HG03066 (cell line): ENCODE results near the gene ADIRF.

Experiments
- ATAC-seq: cut with Tn5 transposase; IDR thresholded peaks from one replicate; pipeline ENCODE4 v1.9.1; 2021; ENCODE audit warnings: low read depth; ENCODE audit not compliant: unreplicated experiment

ADIRF gene

DNA sequence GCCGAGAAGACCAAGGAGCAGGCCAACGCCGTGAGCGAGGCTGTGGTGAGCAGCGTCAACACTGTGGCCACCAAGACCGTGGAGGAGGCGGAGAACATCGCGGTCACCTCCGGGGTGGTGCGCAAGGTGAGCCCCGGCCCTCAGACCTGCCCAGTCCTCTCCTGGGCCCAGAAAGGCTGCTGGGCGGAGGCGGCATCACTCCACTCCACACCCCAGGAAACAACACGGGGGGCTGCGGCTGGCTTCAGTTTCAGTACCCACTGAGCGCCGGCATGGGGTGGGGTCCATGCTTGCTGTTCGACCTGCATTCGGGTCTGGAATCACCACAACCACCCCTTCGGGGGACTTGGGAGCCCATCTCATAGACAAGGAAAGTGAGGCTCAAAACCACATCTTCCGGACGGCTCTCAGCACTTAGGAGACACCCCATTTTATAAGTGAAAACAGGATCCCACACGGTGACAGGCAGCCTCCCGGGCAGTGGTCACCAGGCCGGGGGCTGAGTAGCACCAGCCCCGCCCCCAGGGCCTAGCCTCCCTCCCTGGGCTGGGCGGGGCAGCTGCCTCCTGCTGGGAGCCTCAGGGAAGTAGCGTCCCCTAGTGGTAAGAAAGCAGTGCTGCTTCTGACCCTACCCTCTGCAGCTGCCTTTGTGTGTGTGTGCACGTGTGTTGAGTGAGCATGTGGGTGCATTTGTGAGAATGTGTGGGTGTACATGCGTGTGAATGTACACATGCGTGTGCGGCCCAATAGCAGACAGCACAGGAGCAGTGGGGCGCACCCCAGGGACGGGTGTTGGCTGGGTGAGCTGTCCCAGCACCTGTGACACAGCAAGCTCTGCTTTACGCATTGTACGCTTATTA is 8.0 kb upstream of the ADIRF start:
- peak; percentile 63 for ATAC-seq

DNA sequence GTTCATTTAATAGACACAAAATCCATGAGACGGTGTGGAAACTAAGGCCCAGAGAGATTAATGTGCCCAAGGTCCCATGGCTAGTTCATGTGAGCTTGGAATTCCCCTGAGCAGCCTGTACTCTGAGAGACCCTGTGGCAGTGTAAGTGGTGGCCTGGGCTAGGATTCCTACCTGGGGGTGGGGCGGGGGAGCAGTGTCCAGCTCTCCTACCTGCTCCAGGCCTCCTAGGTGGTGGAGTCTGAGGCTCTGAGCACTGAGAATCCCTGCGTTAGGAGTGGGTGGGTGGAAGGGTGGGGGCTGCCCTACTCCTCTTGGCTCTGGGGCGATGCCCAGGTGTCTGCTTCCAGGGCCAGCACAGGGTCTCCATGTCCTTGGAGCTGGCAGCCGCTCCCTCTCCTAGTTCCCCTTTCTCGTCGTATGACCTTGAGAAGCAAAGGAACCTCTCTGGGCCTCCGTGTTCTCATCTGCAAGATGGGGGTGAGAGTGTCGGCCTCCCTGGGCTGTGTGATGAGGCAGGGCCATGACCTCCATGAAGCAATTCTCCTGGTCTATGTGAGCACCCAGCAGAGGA is 7.3 kb upstream of the ADIRF start:
- ATAC-seq: no peak

DNA sequence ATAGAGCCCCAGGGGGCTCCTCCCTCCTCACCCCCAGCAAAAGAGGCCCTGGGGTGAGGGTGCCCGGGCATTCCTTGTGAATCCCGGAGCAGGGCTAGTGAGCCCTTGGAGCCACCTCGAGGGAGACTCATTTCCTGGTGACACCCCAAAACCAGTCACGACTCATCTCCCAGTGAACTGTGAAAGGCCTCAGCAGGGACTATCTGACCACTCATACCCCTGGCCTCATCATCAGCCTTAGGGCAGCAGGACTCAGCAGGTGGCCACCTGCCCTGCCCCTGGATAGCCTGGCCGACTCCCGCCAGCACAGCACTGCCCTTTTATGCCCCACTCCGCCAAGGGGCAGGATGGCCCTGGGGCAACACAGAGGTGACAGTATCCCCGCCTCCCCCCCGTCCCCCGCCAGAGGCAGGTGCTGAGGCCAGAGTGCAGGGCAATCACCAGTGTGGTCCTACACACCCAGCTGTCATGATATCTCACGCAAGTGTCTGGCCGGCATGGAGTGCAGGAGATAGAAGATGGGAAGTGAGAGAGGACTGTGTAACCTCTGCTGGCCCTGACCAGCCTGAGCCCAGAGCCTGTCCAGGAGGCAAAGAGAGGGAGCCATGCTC is 6.7 kb upstream of the ADIRF start:
- no peak for ATAC-seq

DNA sequence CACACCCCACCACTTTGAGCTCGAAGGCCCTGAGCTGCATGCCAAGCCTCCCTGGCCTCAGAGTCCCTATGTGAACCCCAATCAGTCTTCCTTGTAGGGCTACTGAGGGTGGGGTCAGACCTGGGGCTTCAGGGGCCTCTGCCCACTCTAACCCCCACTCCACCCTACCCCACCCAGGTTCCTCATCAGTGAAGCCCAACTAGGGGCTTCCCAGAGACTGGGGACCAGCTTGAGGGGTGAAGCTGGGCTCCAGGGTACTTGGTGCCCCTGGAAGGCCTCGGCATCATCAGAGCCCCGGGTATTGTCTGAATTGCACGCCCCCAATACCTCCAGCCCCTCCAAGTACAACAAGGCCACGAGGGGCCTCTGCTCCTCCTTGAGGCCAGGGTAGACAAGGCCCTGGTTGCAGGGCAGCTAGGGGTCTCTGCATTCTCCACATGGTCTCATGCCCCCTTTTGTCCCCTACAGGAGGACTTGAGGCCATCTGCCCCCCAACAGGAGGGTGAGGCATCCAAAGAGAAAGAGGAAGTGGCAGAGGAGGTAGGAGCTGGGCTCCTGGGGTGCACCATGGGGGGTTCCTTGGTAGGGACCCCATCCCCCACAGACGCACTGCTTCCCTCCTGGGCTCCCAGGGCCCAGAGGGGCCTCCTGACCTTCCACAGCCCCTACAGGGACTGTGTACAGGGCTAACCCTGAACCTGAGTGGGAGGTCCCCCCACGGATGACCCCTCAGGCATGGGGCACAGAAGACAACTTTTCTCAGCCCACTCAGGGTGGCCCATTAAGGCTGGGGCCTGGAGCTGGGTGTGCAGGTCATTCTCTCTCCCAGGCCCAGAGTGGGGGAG is 5.9 kb upstream of the ADIRF start:
- no peak for ATAC-seq

GRCh38 chr10:86962981-86963310 is 5.3 kb upstream of the ADIRF start:
- no peak for ATAC-seq

GRCh38 chr10:86963341-86963919 is 4.9 kb upstream of the ADIRF start:
- ATAC-seq: no peak

GRCh38 chr10:86964061-86964846 is 4.0 kb upstream of the ADIRF start:
- no peak for ATAC-seq

GRCh38 chr10:86964847-86965190 is 3.5 kb upstream of the ADIRF start:
- ATAC-seq: no peak

DNA sequence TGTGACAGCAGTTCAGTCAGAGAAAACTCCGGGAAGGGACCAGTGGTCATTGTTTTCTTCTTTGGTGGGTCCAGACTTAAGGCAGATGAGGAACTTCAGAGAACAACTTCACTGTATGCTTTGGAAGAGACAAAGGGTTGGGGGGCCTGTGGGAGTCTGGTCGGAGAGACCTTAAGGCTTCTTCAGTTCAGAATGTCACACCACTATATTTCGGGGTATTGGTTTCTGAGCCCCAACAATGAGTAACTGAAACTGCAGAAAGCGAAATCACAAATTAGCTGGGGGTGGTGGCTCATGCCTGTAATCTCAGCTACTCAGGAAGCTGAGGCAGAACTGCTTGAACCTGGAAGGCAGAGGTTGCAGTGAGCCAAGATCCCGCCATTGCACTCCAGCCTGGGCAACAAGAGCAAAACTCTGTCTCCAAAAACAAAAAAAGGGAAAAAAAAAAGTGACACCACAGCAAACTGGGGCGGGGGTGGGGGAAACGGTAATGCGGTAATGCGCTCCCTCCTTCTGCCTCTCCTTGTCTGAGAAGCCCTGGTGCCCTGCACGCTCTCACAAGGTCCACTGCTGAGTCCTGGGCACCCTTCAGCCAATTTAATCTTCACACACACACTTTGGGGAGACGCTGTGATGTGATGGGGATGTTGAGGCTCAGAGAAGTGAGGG is 2.2 kb upstream of the ADIRF start:
- no peak for ATAC-seq

GRCh38 chr10:86967481-86967941 is 771 bp upstream of the ADIRF start:
- ATAC-seq: no peak

DNA sequence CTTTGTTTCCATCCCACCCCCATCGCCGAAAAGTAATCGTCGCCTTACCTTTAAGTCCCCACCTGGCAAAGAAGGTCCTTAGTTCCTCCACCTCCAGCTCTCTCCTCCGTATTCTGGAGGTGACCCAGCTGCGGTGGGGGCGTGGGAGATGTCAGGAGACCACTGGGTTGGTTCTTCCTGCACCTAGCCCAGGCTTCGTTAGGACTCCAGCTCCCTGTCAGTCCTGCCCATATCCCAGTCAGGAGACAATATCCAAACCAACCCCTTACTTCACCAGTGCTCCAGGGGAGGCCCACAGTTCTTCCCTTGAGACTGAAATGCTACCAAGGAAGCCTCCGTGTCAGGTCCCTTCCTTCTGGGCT is 693 bp downstream of the ADIRF start:
- ATAC-seq: no peak

GRCh38 chr10:86969421-86970041 is 1.2 kb downstream of the ADIRF start:
- no peak for ATAC-seq

- ATAC-seq: no peak
Measured at GRCh38 chr10:86970162-86970981, 2.1 kb downstream of the ADIRF start.

GRCh38 chr10:86970982-86971231 is 2.6 kb downstream of the ADIRF start:
- no peak for ATAC-seq

- ATAC-seq: peak; percentile 63
Measured at GRCh38 chr10:86971232-86971991, 3.1 kb downstream of the ADIRF start.

DNA sequence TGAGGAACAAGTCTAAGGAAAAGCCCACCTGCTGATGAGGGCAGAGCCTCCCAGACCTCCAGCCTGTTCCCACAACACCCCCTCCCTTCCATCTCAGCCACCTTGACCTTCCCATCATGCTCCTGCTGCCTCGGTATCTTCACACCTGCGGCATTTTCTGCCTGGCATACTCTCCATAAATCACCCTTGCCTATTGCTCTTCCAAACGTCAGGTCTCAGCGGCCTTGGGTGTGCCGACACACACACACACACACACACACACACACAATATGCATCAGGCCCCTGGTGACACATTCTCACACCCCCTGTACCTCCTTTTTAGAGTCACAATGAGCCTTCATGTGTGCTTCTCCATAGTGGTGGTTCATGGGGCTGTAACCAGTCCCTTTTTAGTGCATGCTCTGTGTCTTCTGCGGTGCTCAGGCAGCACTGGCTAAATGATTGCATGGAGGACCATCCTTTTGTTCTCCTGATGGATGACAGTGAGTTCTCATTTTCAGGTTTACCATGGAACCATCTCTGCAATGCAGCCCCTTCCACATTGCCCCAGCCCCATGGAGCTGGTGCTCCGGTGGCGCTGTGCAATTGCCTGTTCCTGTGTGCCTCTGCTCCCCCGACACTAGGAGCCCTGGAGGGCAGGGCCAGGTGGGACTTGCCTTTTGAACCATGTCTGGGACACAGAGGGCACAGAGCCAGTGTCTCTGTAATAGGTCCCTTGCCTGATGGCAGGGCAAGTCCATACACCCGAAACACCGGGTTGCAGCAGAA is 4.5 kb downstream of the ADIRF start:
- ATAC-seq: no peak

GRCh38 chr10:86974484-86974883 is 6.2 kb downstream of the ADIRF start:
- no peak for ATAC-seq
